NCI-H187 treated with DMSO at 0.1 percent for 48 hours (cell line): ENCODE results near the gene HIVEP3.

Experiments
- DNase-seq: peaks from one replicate; lab custom pipeline; 2025; lab: John Stamatoyannopoulos, UW

The HIVEP3 gene

GRCh38 chr1:41497056-41497440 lies 421.7 kb downstream of the HIVEP3 start:
- no peak for DNase-seq

DNA sequence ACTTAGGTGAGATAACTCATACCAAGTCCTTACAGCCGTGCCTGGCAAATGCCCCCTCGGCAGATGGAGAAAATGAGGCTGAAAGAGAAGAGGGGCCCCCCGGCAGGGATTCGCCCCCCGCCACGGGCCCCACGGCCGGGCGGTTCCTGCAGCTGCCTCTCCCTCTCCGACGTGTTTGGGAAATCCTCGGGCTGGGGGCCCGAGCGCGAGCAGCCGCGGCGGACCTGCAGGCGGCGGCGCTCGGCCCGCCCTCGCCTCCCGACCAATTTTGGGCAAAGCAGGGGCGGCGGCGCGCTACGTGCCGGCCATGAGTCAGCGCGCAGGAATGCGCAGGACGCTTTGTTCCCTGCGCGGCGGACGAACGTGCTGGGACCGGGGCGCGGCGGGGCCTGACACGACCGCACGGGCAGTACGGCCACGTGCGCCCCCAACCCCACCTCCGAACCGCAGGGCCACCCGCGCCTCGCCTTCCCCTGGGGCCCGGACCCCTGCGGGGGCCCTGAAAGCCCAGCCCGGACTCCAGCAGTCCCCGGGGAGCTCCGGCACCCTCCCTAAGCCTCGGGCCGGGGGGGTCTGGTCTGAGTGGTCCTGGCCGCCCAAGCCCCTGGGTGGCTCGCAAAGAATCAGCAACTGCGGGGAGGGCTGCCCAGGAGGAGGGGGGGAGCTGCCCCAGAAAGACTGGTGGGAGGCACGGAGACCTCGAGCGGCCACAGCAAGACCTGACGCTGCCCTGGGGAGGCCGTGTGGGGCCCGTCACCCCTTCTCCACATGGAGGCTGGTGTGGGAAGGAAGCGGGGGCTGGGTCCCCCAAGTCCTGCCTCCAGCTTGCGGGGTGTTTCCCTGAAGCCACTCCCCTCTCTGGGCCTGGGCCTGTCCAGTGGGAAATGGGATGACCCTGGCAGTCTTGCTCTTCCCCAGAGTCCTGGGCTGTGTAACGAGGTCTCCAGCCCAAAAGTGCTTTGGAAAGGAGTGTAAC lies 422.4 kb downstream of the HIVEP3 start:
- DNase-seq, result no peak

DNA sequence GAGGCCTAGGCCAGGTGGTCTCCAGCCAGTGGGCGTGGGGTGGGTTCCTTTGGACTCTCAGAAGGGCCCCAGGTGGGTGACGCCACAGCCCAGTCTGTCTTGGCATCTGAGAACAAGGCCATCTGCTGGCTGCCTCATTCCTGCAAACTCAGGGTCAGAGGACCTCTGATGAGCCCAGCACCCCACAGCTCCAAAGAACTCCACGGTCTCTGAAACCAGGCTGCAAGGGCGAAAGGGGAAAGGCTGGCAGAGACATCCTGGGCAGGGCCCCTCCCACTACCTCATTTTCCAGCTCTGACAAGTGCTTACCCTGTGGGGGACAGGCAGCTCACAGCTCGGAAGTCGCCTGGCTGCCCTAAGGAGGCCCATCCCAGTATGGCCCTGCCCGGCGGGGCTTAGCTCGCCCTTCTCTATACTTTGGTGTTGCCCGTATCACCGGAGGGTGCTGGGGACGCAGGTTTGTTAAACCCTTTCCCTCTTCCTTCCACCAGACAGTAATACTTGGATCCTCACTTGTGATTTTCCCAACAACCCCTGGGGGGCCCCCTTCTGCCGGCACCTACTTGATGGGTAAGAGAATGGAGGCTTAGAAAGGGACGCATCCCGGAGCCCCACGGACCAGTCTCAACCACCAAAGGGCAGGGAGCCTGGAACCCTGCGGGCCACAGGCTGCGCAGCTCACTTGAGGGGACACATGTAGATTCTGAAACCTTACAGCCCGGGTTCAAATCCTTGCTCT lies 423.3 kb downstream of the HIVEP3 start:
- DNase-seq, result no peak

GRCh38 chr1:41494351-41495209 lies 424.1 kb downstream of the HIVEP3 start:
- DNase-seq, result no peak

DNA sequence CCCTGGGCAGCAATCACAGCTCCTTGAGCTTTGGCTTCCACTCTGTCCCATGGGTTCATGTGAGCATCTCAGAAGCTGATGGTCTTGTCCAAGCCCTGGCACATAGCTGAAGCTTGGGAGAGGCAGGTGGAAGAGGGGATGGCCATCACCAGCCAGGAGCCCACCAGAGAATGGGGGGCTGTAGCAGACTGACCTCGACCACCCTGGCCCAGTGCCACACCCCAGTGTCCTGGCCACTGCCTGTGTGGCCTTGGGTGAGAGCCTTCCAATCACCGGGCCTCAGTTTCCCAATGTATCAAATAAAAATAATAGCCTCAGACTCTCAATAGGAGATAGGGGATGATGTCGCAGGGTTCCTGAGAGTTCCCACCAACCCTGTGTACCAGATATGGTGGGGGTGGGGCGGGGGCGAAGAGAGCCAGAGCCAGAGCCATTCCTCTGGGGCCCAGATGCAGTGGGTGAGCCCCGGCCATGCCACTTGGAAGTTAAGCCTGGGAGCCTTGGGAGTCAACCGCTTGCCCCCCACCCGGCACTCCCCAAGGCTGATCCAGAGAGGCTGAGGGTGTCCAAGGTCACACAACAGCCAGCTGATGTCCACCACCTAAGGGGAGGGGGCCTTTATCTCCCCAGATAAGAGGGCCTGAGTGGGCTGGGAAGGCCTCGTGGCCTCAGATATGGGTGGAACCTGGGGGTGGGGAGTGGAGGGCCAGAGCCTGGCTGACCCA lies 424.9 kb downstream of the HIVEP3 start:
- DNase-seq, result no peak

- DNase-seq, result no peak
These were observed 425.6 kb downstream of the HIVEP3 start for GRCh38 chr1:41493117-41493536.

GRCh38 chr1:41492341-41492848 lies 426.3 kb downstream of the HIVEP3 start:
- DNase-seq, result no peak

DNA sequence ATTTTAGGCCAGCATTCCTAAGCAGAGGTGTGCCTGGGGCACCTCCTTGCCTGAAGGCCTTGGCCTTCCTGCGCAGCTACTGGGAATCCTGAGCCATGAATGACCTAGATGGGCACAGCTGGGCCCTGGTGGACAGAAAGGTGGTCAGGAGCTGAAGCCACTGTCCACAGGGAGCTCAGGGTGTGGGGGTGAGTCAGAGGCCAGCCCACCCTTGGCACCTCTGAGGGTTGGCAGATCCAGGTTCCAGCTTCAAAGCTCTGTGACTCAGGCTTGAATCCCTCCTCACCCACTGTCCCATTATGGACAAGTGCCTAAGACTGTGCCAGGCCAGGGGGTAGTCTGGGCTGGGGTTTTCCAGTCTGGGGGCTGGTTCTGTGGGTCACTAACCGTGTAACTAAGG lies 427.8 kb downstream of the HIVEP3 start:
- DNase-seq, result no peak

DNA sequence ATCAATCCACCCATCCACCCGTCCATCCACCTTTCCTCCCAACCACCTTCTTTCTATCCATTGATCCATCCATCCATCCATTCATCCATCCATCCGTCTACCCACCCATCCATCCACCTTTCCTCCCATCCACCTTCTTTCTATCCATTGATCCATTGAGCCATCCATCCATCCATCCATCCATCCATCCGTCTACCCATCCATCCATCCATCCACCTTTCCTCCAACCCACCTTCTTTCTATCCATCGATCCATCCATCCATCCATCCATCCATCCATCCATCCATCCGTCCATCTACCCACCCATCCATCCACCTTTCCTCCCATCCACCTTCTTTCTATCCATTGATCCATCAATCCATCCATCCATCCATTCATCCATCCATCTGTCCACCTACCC lies 429.2 kb downstream of the HIVEP3 start:
- DNase-seq, result no peak

DNA sequence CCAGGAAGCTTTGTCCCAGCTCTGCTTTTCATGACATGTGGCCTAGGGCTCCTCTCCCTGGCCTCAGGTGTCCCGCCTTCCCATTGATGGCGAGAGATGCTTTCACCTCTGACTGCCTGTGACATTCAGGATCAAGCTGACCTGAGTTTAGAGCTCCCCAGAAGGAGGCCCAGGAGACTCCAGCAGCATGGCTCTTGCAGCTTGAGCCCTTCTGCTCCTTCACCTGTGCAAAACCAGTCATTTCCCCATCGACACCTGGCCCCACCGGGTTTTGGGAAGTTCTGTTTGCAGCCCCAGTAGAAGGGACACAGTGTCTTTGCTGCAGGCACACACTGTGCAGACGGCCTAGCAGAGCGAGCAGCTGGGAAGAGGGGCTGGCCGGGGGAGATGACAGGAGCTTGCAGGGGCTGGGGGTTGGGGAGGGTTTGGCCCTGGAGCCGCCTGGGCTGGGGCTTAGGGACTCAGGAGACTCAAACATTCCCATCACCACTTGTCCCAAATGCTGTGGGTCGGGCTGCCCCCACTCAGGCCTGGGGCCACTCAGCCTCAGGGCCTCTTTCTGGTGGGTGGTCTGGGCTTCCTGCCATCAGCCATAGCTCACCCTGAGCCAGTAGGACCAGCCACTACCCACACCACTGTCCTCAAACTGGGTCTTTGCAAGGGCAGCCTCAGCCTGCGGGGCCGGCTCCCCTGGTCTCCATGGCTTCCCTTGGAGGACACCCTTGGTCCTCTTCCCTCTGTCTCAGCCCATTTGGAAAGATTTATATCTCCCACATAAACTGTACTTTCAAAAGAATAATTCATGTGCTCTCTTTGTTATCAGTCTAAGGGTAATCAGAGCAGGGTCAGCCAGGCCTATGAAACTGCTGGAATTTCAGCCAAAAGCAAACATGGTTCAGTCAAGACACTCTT lies 430.4 kb downstream of the HIVEP3 start:
- no peak for DNase-seq

DNA sequence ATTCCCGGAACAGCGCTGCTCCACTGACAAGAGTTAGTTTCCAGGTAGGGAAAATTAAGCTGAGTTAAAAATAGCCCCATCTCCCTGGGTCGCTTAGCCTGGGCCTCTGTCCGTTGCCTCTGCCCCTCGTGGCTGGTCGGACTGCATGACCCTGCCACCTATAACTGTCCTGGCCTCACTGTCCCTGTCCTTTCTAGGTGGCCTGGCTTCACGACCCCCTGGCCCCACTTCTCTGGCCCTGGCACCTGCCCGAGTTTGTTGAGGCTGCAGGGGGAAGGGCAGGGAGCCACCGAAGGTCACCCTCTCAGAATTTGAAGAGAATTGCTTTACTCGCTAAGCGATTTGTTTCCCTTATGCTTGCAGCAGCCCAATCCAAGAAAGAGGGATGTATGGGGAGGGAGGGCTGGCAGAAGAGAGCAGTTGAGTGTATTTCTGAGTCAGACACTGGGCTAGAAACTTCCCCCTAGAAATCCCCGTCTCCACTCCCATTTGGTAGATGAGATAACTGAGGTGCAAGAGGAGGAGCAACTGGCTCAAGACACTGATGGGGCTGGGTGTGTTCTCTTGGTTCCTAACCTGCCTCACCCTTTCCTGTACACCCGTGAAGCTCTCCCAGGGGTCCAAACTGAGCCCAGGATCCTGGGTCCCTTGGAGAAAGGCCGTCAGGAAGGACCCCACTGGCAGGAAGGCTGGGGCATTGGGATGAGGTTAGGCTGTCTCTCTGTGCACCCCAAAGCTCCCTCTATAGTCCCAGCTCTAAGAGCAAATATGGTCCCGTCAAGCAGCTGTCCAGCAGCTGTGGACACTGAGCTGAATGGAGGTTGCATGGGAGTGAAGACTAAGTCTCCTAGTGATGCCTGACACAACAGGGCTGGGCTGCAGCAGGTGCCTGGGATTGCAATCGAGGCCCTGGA lies 431.3 kb downstream of the HIVEP3 start:
- no peak for DNase-seq

DNA sequence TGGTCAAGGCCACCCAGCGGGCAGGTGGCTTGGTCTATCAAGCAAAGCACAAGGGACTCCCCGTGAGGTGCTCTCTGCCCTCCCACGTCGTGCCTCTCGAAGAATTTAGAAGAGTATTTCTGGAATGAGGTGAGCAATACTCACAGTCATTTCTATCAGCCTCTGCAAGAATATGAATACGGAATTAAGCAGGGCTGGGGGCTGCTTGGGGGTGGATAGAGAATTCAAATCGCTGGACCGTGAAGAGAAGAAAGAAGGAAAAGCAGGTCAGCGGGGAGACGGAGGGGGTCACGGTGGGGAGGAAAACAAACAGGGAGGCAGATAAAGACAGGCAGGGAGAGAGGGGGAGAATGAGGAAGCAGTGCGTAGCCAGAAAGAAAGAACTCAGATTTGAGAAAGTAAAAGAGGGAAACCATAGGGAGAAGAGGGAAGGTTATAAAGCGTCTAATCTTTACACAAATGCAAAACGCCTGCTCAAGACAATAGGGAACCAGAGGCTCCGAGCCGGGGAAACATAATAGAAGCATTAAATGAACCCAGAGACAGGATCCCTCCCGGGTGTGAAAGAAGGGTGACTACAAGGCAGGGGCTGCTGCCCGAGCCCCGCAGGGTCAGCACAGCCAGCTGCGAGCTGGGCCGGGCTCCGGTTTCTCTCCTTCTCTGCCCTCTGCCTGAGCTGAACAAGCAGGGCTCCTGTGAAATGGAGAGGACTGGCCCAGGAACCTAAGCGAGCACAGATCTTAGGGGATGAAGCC lies 432.2 kb downstream of the HIVEP3 start:
- no peak for DNase-seq

- no peak for DNase-seq
These were observed 432.7 kb downstream of the HIVEP3 start for GRCh38 chr1:41486053-41486370.

GRCh38 chr1:41485605-41486004 lies 433.1 kb downstream of the HIVEP3 start:
- no peak for DNase-seq

DNA sequence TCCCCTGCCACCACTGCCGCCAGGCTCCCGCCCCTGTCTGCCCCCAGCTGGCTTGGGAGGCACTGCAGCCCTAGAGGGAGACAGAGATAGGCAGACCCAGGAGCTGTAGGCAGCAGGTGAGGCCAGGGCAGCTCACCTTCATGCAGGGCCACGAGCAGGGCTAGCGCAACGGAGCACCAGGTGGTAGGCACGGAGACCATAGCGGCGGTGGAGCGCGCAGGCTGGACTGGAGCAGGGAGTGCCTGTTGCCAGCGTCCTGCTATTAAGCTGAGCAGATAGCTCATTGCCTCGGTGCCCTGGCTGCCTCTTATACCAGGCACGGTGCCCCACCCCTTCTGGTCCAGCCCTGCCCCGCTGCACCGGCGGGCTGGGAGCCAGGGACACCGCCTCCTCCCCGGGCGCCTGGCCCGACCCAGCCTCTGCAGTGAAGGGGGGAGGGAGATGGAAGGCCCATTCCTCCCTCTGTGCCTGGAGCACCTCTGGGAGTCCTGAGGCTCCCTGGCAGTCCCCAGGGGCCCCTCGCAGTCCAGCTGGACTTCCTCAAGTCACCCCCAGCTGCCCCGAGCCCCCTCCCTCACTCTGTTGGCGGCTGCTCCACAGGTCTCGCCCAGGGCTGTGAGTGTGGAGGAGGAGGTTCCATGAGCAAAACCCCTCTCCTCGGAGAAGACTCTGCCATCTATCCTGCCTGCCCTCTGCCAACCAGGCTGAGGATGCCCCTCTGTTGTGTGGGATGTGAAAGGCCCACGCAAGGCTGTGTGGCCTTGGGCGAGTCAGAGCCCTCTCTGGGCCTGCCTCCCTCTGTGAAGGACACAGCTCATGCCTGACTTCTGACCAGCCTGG lies 434.1 kb downstream of the HIVEP3 start, which contains the start of gene EDN2:
TSS of gene EDN2 (minus strand) at position 282 of the 840 bp plus-strand sequence. CDS start at position 200, 82 bp downstream.
- no peak for DNase-seq

DNA sequence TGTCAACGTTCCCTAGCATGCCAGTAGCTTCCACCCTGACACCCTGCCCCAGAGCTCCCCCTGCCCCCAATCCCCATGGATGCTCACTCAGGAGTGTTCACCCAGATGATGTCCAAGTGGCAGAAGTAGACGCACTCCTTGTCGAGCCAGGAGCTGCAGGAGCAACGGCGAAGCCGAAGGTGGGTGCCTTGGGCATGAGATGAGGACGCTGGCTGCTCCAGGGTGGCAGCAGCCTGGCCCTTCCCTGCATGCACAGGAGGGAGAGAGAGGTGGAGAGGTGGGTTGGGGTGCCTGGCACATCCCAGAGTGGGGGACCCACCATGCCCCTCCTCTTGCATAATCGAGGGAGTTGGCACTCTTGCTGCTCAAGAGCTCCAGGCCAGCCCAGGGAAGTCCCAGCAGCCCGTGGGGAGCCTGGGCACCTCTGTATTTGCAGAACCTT lies 434.7 kb downstream of the HIVEP3 start:
- no peak for DNase-seq
